Measurements from ENCODE around the gene NDUFA12. TPM values are rescaled to one million over a fixed set of nuclear protein-coding genes. Genes with fewer than 3 reads are reported as not detected.

NDUFA12 gene
- polyA plus RNA-seq, 4 donors, result 107 to 127 (median 120) TPM

GRCh38 chr12:94942663-94943062, 60.8 kb downstream of the NDUFA12 start:
- no peak for DNase-seq (ENCODE audit: low read depth in 4 of 4, low spot score in 3 of 4)

- peak in 1 of 4 donors; percentile 9 for DNase-seq (ENCODE audit: low read depth in 4 of 4, low spot score in 3 of 4)
Observed at GRCh38 chr12:94941440-94941862, 62.0 kb downstream of the NDUFA12 start.

- DNase-seq (ENCODE audit: low read depth in 4 of 4, low spot score in 3 of 4), result no peak
Observed at GRCh38 chr12:94940771-94941170, 62.7 kb downstream of the NDUFA12 start.

- DNase-seq (ENCODE audit: low read depth in 4 of 4, low spot score in 3 of 4), result no peak
Observed at GRCh38 chr12:94938583-94938982, 64.9 kb downstream of the NDUFA12 start.

GRCh38 chr12:94930772-94931171, 72.7 kb downstream of the NDUFA12 start:
- DNase-seq (ENCODE audit: low read depth in 4 of 4, low spot score in 3 of 4), result no peak

GRCh38 chr12:94930216-94930654, 73.3 kb downstream of the NDUFA12 start:
- no peak for DNase-seq (ENCODE audit: low read depth in 4 of 4, low spot score in 3 of 4)

GRCh38 chr12:94929780-94930179, 73.7 kb downstream of the NDUFA12 start:
- DNase-seq (ENCODE audit: low read depth in 4 of 4, low spot score in 3 of 4), result no peak

- no peak for DNase-seq (ENCODE audit: low read depth in 4 of 4, low spot score in 3 of 4)
Observed at GRCh38 chr12:94925729-94926128, 77.8 kb downstream of the NDUFA12 start.

GRCh38 chr12:94925206-94925605, 78.3 kb downstream of the NDUFA12 start:
- no peak for DNase-seq (ENCODE audit: low read depth in 4 of 4, low spot score in 3 of 4)

GRCh38 chr12:94922561-94922960, 80.9 kb downstream of the NDUFA12 start:
- DNase-seq (ENCODE audit: low read depth in 4 of 4, low spot score in 3 of 4), result no peak

Other genes with a start within 250 kb of the NDUFA12 start
- 10 to 100 TPM; 54.1 to 74.3 (median 66.3) TPM for gene NR2C1, start 69.9 kb upstream of the NDUFA12 start, polyA plus RNA-seq (ENCODE audit: insufficient read length in 4 of 4)
- 10 to 100 TPM in 3 of 4 donors, 1 to 10 TPM in 1; 8.7 to 12.1 (median 11.7) TPM for gene FGD6, start 213.8 kb upstream of the NDUFA12 start, polyA plus RNA-seq (ENCODE audit: insufficient read length in 4 of 4)
- 10 to 100 TPM; 65.6 to 89.7 (median 80.0) TPM for gene VEZT, start 214.1 kb upstream of the NDUFA12 start, polyA plus RNA-seq (ENCODE audit: insufficient read length in 4 of 4)